MCF 10A (cell line): ENCODE results near the gene RPS19BP1. TPM values are rescaled to one million over a fixed set of nuclear protein-coding genes. Genes with fewer than 3 reads are reported as not detected.

ENCODE experiments used
- BruUV-seq: library from RNA; stranded (reverse); fragments of 400-500 nt; replicated peaks from 2 replicates; lab custom pipeline; 2021; lab: Mats Ljungman, UMichigan
- CTCF ChIA-PET: fragments of 300-600 bp; sonication (Branson Sonifier 250); formaldehyde crosslinking; extraction: SDS; loops from one replicate; lab custom pipeline; 2021; ENCODE audit warnings: antibody characterized with exemption, inconsistent platforms; lab: Yijun Ruan, JAX
- POLR2A ChIA-PET: fragments of 300-600, 350-650 bp; sonication (Branson Sonifier 250); formaldehyde crosslinking; extraction: SDS; loops from one replicate; lab custom pipeline; 2020; ENCODE audit warnings: antibody characterized with exemption, inconsistent platforms; lab: Yijun Ruan, JAX
- DNase-seq: peaks from one replicate; pipeline ENCODE4 v3.0.0-alpha.2; 2018; ENCODE audit not compliant: unreplicated experiment
- H3K27ac Mint-ChIP-seq: one replicate; pipeline ENCODE4 v1.8.0; 2022; ENCODE audit warnings: mild to moderate bottlenecking, low read depth, mixed read lengths; ENCODE audit not compliant: unreplicated experiment
- H3K27me3 Mint-ChIP-seq: one replicate; pipeline ENCODE4 v1.8.0; 2022; ENCODE audit warnings: mixed read lengths; ENCODE audit not compliant: insufficient read depth, unreplicated experiment
- H3K36me3 Mint-ChIP-seq: one replicate; pipeline ENCODE4 v1.8.0; 2022; ENCODE audit warnings: mild to moderate bottlenecking, moderate library complexity, mixed read lengths; ENCODE audit not compliant: insufficient read depth, unreplicated experiment
- H3K4me1 Mint-ChIP-seq: one replicate; pipeline ENCODE4 v1.8.0; 2022; ENCODE audit warnings: mixed read lengths; ENCODE audit not compliant: insufficient read depth, unreplicated experiment
- H3K4me3 Mint-ChIP-seq: one replicate; pipeline ENCODE4 v1.8.0; 2022; ENCODE audit warnings: mild to moderate bottlenecking, moderate library complexity, mixed read lengths; ENCODE audit not compliant: unreplicated experiment
- H3K9me3 Mint-ChIP-seq: one replicate; pipeline ENCODE4 v1.8.0; 2022; ENCODE audit warnings: mixed read lengths; ENCODE audit not compliant: unreplicated experiment
- intact Hi-C: fragments of 100-400 bp; cut with micrococcal nuclease; formaldehyde crosslinking; loops from 2 replicates; pipeline ENCODE4 v1.14.1; 2022
- total RNA-seq: library from RNA; stranded (reverse); gene quantifications from 2 replicates; pipeline ENCODE4 v1.2.3, GENCODE V29; 2022
- TF ChIP-seq, protein P1 (sequence below): fragments of 200-600 bp; IDR thresholded peaks from one replicate; pipeline ENCODE4 v1.8.0; 2022; ENCODE audit warnings: antibody characterized with exemption, mild to moderate bottlenecking; ENCODE audit not compliant: unreplicated experiment

RPS19BP1 gene
- total RNA-seq, 1 experiment from 2014 or later = 104 TPM

DNA sequence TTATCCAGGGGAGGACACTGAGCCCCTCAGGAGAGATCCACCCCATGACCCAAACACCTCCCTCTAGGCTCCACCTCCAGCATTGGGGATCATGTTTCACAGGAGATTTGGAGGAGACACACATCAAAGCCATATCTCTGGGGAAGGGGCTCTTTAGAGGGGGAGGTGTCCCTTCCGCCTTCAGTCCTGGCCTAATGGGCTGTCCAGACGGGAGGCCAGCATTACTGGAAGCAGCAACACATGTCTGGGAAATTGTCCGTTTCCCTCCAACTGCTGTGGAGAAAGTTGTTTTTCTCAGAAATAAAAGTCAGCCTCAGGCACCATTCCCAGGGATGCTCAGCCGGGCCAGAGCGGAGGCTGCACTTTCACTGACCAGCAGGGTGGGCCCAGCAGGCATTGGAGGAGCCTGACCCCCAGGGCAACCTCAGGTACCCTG is 47.5 kb upstream of the RPS19BP1 start:
- ChIA-PET CTCF (interaction anchor here (0.8 kb wide), 1 partner anchor 17 kb away, joined by 4 read pairs; no protein-coding TSS in a partner anchor), POLR2A (no interaction called here)
- Mint-ChIP-seq H3K36me3 (no peaks in the 10 kb centered on the region), H3K4me3 (no peak overlapping the region), H3K4me1 (peaks cover under 1% of the 10 kb centered on the region), H3K27me3 (peaks cover 78% of the 10 kb centered on the region), H3K27ac (no peak overlapping the region), H3K9me3 (peaks cover 15% of the 10 kb centered on the region)
- intact Hi-C loops = no loop called here
- no TSS peak for BruUV-seq
- no peak for DNase-seq
- TF ChIP-seq, protein P1, sequence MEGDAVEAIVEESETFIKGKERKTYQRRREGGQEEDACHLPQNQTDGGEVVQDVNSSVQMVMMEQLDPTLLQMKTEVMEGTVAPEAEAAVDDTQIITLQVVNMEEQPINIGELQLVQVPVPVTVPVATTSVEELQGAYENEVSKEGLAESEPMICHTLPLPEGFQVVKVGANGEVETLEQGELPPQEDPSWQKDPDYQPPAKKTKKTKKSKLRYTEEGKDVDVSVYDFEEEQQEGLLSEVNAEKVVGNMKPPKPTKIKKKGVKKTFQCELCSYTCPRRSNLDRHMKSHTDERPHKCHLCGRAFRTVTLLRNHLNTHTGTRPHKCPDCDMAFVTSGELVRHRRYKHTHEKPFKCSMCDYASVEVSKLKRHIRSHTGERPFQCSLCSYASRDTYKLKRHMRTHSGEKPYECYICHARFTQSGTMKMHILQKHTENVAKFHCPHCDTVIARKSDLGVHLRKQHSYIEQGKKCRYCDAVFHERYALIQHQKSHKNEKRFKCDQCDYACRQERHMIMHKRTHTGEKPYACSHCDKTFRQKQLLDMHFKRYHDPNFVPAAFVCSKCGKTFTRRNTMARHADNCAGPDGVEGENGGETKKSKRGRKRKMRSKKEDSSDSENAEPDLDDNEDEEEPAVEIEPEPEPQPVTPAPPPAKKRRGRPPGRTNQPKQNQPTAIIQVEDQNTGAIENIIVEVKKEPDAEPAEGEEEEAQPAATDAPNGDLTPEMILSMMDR = no peak

DNA sequence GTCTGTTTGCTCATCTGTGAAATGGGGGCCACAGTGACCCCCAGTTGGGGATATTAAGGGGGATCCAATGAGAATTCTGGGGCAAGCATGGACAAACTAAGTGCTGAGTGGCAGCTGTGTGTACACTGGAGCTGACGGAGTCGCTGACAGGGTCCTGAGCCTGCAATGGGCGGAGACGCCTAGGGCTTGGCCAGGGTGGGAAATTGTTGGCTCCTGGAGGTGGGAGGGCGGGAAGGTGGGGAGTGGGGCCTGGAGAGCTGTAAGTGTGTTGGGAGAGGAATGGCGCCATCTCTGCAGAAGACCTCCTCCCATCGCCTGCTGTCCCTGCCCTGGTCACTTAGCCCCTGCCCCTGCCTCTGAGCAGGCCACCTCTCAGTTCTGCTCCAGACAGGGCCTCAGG is 45.4 kb upstream of the RPS19BP1 start:
- POLR2A ChIA-PET = interaction anchor here (0.9 kb wide), 1 partner anchor 30 kb away, joined by 5 read pairs; no protein-coding TSS in a partner anchor
- intact Hi-C loops = no loop called here
- Mint-ChIP-seq H3K4me3 (no peak overlapping the region), H3K27ac (no peak overlapping the region), H3K9me3 (peaks cover 6% of the 10 kb centered on the region), H3K36me3 (no peaks in the 10 kb centered on the region), H3K4me1 (peaks cover 8% of the 10 kb centered on the region), H3K27me3 (peaks cover 59% of the 10 kb centered on the region)
- DNase-seq = no peak
- BruUV-seq = no TSS peak
- TF ChIP-seq, protein P1 = no peak
- CTCF ChIA-PET = no interaction called here

DNA sequence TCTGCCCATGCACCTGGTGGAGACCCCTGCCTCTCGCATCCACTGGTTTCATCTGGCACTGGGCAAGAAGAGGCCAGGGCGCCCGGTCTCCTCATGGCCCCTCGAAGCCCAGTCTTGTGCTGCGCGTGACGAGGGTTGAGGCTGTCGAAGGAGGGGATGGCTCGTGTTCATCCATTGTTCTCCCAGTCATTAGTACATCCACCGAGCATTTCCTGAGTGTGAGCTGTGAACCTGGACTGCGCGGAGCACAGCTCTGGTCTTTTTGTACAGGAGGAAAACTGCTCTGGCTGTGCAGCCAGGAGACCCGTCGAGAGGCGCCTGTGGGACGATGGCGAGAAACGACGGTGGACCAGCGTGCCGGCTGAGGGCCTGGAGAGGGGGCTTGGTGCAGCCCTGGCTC is 44.8 kb upstream of the RPS19BP1 start:
- Mint-ChIP-seq H3K36me3 (no peaks in the 10 kb centered on the region), H3K27me3 (peaks cover 54% of the 10 kb centered on the region), H3K4me3 (no peak overlapping the region), H3K4me1 (peaks cover 8% of the 10 kb centered on the region), H3K9me3 (peaks cover under 1% of the 10 kb centered on the region), H3K27ac (no peak overlapping the region)
- TF ChIP-seq, protein P1 = no peak
- POLR2A ChIA-PET = no interaction called here
- BruUV-seq = no TSS peak
- CTCF ChIA-PET = no interaction called here
- intact Hi-C loops = no loop called here
- DNase-seq = no peak

DNA sequence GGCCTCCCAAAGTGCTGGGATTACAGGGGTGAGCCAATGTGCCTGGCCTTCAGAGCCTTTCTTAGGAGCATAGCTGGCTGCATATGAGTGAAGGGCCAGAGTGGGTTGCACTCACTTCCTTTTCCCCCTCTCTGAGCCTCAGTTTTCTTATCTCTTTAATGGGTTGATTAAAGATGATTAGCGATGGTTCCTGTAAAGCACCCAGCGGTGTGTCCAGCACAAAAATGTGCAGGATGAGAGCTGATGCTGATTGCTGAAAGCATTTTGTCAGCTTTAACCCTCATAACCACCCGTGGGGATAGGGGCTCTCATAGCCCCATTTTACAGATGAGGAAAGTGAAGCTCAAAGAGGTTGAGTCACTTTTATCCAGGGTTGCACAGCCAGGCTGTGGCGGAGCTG is 43.5 kb upstream of the RPS19BP1 start:
- no peak for DNase-seq
- peaks cover 40% of the 10 kb centered on the region for H3K27me3 Mint-ChIP-seq
- H3K27ac Mint-ChIP-seq = no peak overlapping the region
- ChIA-PET CTCF (interaction anchor here (0.5 kb wide), 1 partner anchor 317 kb away, joined by 3 read pairs; no protein-coding TSS in a partner anchor), POLR2A (interaction anchor here (0.7 kb wide), 1 partner anchor 539 kb away, joined by 3 read pairs; no protein-coding TSS in a partner anchor)
- intact Hi-C loops = no loop called here
- H3K4me3 Mint-ChIP-seq = no peak overlapping the region
- H3K9me3 Mint-ChIP-seq = no peaks in the 10 kb centered on the region
- H3K4me1 Mint-ChIP-seq = peaks cover 8% of the 10 kb centered on the region
- H3K36me3 Mint-ChIP-seq = no peaks in the 10 kb centered on the region
- no TSS peak for BruUV-seq
- TF ChIP-seq, protein P1 = no peak
